ENCODE measurements around the gene SGTA. TPM values are rescaled to one million over a fixed set of nuclear protein-coding genes. Genes with fewer than 3 reads are reported as not detected.

SGTA gene
- total RNA-seq, 1 donor from 2014 or later: 29.8 TPM

GRCh38 chr19:2763687-2764086 is 19.4 kb downstream of the SGTA start:
- Histone ChIP-seq H3K4me3 (no peak overlapping the region), H3K36me3 (peaks cover 77 to 96% of the 10 kb centered on the region in 2 donors), H3K27ac (no peak overlapping the region), H3K27me3 (no peaks in the 10 kb centered on the region), H3K4me1 (no peaks in the 10 kb centered on the region), H3K9me3 (no peaks in the 10 kb centered on the region)
- DNase-seq (ENCODE audit: low spot score in 2 of 2): no peak
- TF ChIP-seq CTCF (IDR thresholded peaks at IDR 0.05): no peak
- intact Hi-C loops (cut with DNase I): no loop called here

GRCh38 chr19:2762783-2763496 is 20.1 kb downstream of the SGTA start:
- no peak for TF ChIP-seq CTCF (IDR thresholded peaks at IDR 0.05)
- no peaks in the 10 kb centered on the region for H3K27me3 ChIP-seq

GRCh38 chr19:2761876-2762782 is 20.9 kb downstream of the SGTA start:
- intact Hi-C loops (cut with DNase I): no loop called here
- TF ChIP-seq CTCF (IDR thresholded peaks at IDR 0.05): no peak
- Histone ChIP-seq H3K9me3 (no peaks in the 10 kb centered on the region), H3K36me3 (peaks cover 70 to 93% of the 10 kb centered on the region in 2 donors), H3K27ac (no peak overlapping the region), H3K4me3 (no peak overlapping the region), H3K27me3 (no peaks in the 10 kb centered on the region), H3K4me1 (no peaks in the 10 kb centered on the region)
- DNase-seq (ENCODE audit: low spot score in 2 of 2): no peak

More at GRCh38 chr19:2762783-2763496, 20.1 kb downstream of the SGTA start:
- H3K27ac ChIP-seq: no peak overlapping the region
- H3K36me3 ChIP-seq: peaks cover 70 to 93% of the 10 kb centered on the region in 2 donors
- H3K9me3 ChIP-seq: no peaks in the 10 kb centered on the region
- no peaks in the 10 kb centered on the region for H3K4me1 ChIP-seq
- intact Hi-C loops (cut with DNase I): no loop called here
- no peak overlapping the region for H3K4me3 ChIP-seq
- DNase-seq (ENCODE audit: low spot score in 2 of 2): no peak

GRCh38 chr19:2761309-2761677 is 21.8 kb downstream of the SGTA start:
- DNase-seq (ENCODE audit: low spot score in 2 of 2): no peak
- Histone ChIP-seq H3K27me3 (no peaks in the 10 kb centered on the region), H3K4me1 (no peaks in the 10 kb centered on the region), H3K4me3 (no peak overlapping the region), H3K27ac (no peak overlapping the region), H3K9me3 (no peaks in the 10 kb centered on the region), H3K36me3 (peaks cover 70 to 93% of the 10 kb centered on the region in 2 donors)
- TF ChIP-seq CTCF (IDR thresholded peaks at IDR 0.05): no peak
- intact Hi-C loops (cut with DNase I): no loop called here

- Histone ChIP-seq H3K27me3 (no peaks in the 10 kb centered on the region), H3K4me3 (no peak overlapping the region), H3K36me3 (peaks cover 71 to 91% of the 10 kb centered on the region in 2 donors), H3K9me3 (no peaks in the 10 kb centered on the region), H3K4me1 (no peaks in the 10 kb centered on the region), H3K27ac (no peak overlapping the region)
- TF ChIP-seq CTCF (IDR thresholded peaks at IDR 0.05): no peak
- no peak for DNase-seq (ENCODE audit: low spot score in 2 of 2)
- intact Hi-C loops (cut with DNase I): no loop called here
Measured at GRCh38 chr19:2759965-2760364, 23.1 kb downstream of the SGTA start.

All from ascending aorta (tissue), 2 donors.